Kidney (tissue), 14 donors: ENCODE measurements around the gene P4HA1. TPM values are rescaled to one million over a fixed set of nuclear protein-coding genes. Genes with fewer than 3 reads are reported as not detected.

Experiments used
- DNase-seq, 5 donors: peaks; one replicate each; pipeline ENCODE4 v3.0.0-alpha.2; 2013 to 2020
- FAIRE-seq: peaks from 2 replicates; lab custom pipeline; 2012; peaks lifted over from hg19 to GRCh38; lab: Jason Lieb, UNC
- H3K27ac ChIP-seq, 2 donors: one replicate each; pipeline ENCODE4 v1.7.0; 2013; ENCODE audit warnings: low read depth in 2 of 2, low read length in 2 of 2, inconsistent platforms in 1 of 2
- H3K27me3 ChIP-seq: one replicate; pipeline ENCODE4 v1.7.1; 2013; ENCODE audit warnings: low read length, inconsistent platforms; ENCODE audit not compliant: control insufficient read depth, insufficient read depth
- H3K36me3 ChIP-seq, 3 donors: one replicate each; pipeline versions ENCODE4 v1.7.0 to v1.7.1; 2013; ENCODE audit warnings: low read length in 3 of 3, control low read depth in 1 of 3, inconsistent platforms in 1 of 3; ENCODE audit not compliant: insufficient read depth in 3 of 3, control insufficient read depth in 2 of 3
- H3K4me1 ChIP-seq, 3 donors: one replicate each; pipeline versions ENCODE4 v1.7.0 to v1.7.1; 2013; ENCODE audit warnings: low read length in 3 of 3, inconsistent platforms in 1 of 3, low read depth in 1 of 3; ENCODE audit not compliant: control insufficient read depth in 2 of 3, insufficient read depth in 2 of 3
- H3K4me3 ChIP-seq, 3 donors: one replicate each; pipeline versions ENCODE4 v1.7.0 to v1.8.1; 2013; ENCODE audit warnings: low read length in 3 of 3, control low read depth in 1 of 3, inconsistent platforms in 1 of 3
- H3K9ac ChIP-seq, 3 donors: one replicate each; pipeline versions ENCODE4 v1.7.0 to v1.7.1; 2013; ENCODE audit warnings: low read length in 3 of 3, control low read depth in 1 of 3, inconsistent platforms in 1 of 3
- H3K9me3 ChIP-seq, 3 donors: one replicate each; pipeline versions ENCODE4 v1.7.0 to v1.7.1; 2013; ENCODE audit warnings: low read length in 3 of 3, control low read depth in 1 of 3, inconsistent platforms in 1 of 3; ENCODE audit not compliant: control insufficient read depth in 2 of 3, insufficient read depth in 1 of 3
- intact Hi-C: fragments of 100-400 bp; cut with DNase I; formaldehyde crosslinking; loops from one replicate; pipeline ENCODE4 v1.11.1; 2022
- polyA plus RNA-seq: library from polyadenylated mRNA; stranded (reverse); fragments of 350-450 nt; fragmentation: Illumina TruSeq; extraction: RNeasy Lipid Tissue Mini Kit (QIAGEN cat#74804); gene quantifications from one replicate; pipeline ENCODE4 v1.2.3, GENCODE V29; 2014; ENCODE audit warnings: low read depth, low replicate concordance; ENCODE audit not compliant: insufficient read depth
- total RNA-seq: library from RNA; stranded (reverse); fragmentation: NEBNext Ultra II Directional; extraction: Animal tissue kit (Norgen Biotek cat#: 25700); gene quantifications from one replicate; pipeline ENCODE4 v1.2.1, GENCODE V29; 2021
- TF ChIP-seq, protein P1 (sequence below): IDR thresholded peaks from 3 replicates; pipeline ENCODE4 v1.5.1; 2012; ENCODE audit warnings: mild to moderate bottlenecking, moderate library complexity, borderline replicate concordance; ENCODE audit not compliant: insufficient read depth; ENCODE audit errors: extremely low read depth
- donor health status: control.
- donor health status: control.
- donor health status: control.
- donor health status: control.
- donor health status: control.
- donor health status: DM: yes; HTN: yes; CAD: no.
- donor health status: Normal renal cell carcinoma (clear cell type).

The P4HA1 gene
- total and polyA plus RNA-seq, 2 donors from 2014 or later, result 15.7 to 25.3 TPM

- TF ChIP-seq, protein P1, sequence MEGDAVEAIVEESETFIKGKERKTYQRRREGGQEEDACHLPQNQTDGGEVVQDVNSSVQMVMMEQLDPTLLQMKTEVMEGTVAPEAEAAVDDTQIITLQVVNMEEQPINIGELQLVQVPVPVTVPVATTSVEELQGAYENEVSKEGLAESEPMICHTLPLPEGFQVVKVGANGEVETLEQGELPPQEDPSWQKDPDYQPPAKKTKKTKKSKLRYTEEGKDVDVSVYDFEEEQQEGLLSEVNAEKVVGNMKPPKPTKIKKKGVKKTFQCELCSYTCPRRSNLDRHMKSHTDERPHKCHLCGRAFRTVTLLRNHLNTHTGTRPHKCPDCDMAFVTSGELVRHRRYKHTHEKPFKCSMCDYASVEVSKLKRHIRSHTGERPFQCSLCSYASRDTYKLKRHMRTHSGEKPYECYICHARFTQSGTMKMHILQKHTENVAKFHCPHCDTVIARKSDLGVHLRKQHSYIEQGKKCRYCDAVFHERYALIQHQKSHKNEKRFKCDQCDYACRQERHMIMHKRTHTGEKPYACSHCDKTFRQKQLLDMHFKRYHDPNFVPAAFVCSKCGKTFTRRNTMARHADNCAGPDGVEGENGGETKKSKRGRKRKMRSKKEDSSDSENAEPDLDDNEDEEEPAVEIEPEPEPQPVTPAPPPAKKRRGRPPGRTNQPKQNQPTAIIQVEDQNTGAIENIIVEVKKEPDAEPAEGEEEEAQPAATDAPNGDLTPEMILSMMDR, result no peak
- FAIRE-seq (no peak), DNase-seq (no peak)
- intact Hi-C loops, result no loop called here
- no peaks in the 10 kb centered on the region for H3K9me3 ChIP-seq
- no peak overlapping the region for H3K27ac ChIP-seq
- no peaks in the 10 kb centered on the region for H3K4me1 ChIP-seq
- no peak overlapping the region for H3K9ac ChIP-seq
- no peak overlapping the region for H3K4me3 ChIP-seq
- no peaks in the 10 kb centered on the region for H3K27me3 ChIP-seq
- H3K36me3 ChIP-seq, result peaks cover 5 to 27% (median 14%) of the 10 kb centered on the region in 3 donors
Observed at GRCh38 chr10:73054286-73054685, 42.4 kb downstream of the P4HA1 start.

DNA sequence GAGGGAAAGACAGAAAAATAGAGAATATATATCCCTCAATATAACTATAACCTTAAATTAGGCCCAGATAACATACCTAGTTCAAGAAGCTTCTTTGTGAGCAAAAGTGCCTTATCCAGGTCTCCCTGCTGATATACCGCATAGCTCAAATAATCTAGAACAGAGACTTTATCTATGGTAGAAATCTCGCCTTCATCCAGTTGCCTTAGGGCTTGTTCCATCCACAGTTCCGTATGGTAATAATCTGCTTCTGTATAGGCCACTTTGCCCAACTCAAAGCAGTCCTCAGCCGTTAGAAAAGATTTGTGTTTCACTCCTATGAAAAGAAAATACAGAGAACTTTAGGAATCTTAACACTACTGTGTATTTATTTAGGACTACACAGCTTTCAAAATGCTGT lies 43.4 kb downstream of the P4HA1 start:
- no peaks in the 10 kb centered on the region for H3K9me3 ChIP-seq
- no peak overlapping the region for H3K27ac ChIP-seq
- H3K4me3 ChIP-seq, result no peak overlapping the region
- TF ChIP-seq, protein P1, result no peak
- no peak overlapping the region for H3K9ac ChIP-seq
- intact Hi-C loops, result no loop called here
- FAIRE-seq (no peak), DNase-seq (no peak)
- H3K27me3 ChIP-seq, result no peaks in the 10 kb centered on the region
- no peaks in the 10 kb centered on the region for H3K4me1 ChIP-seq
- peaks cover 4 to 25% (median 14%) of the 10 kb centered on the region in 3 donors for H3K36me3 ChIP-seq

- H3K4me1 ChIP-seq, result no peaks in the 10 kb centered on the region
- H3K36me3 ChIP-seq, result peaks cover 0 to 5% (median 0%) of the 10 kb centered on the region in 3 donors
- no peak overlapping the region for H3K27ac ChIP-seq
- FAIRE-seq, result no peak
- TF ChIP-seq, protein P1, result no peak
- H3K9me3 ChIP-seq, result no peaks in the 10 kb centered on the region
- intact Hi-C loops, result no loop called here
- H3K9ac ChIP-seq, result no peak overlapping the region
- DNase-seq, result peak in 2 of 5 donors; percentile 29 to 38
- H3K4me3 ChIP-seq, result no peak overlapping the region
- H3K27me3 ChIP-seq, result no peaks in the 10 kb centered on the region
Observed at GRCh38 chr10:73044378-73045285, 52.0 kb downstream of the P4HA1 start.
